Right ventricle myocardium superior (tissue), 1 donor: ENCODE data around the gene TENM4. TPM values are rescaled to one million over a fixed set of nuclear protein-coding genes. Genes with fewer than 3 reads are reported as not detected.

Experiments
- ATAC-seq: fragments of 200-7000 bp; cut with Tn5 transposase; one replicate; pipeline ENCODE4 v1.9.1; 2020; ENCODE audit warnings: mild to moderate bottlenecking; ENCODE audit not compliant: poor library complexity
- DNase-seq: peaks from one replicate; pipeline ENCODE4 v3.0.0-alpha.2; 2020
- intact Hi-C: fragments of 100-400 bp; cut with DNase I; formaldehyde crosslinking; loops from one replicate; pipeline ENCODE4 v1.11.2; 2022
- total RNA-seq: library from RNA; stranded (reverse); fragmentation: NEBNext Ultra II Directional; extraction: Animal tissue kit (Norgen Biotek cat#: 25700); gene quantifications from one replicate; pipeline ENCODE4 v1.2.1, GENCODE V29; 2021
- donor health status: DM: no; HTN: yes; CAD: no; lungs with severe emphysema.

TENM4 gene
- total RNA-seq, 1 donor from 2014 or later: 0.81 TPM

DNA sequence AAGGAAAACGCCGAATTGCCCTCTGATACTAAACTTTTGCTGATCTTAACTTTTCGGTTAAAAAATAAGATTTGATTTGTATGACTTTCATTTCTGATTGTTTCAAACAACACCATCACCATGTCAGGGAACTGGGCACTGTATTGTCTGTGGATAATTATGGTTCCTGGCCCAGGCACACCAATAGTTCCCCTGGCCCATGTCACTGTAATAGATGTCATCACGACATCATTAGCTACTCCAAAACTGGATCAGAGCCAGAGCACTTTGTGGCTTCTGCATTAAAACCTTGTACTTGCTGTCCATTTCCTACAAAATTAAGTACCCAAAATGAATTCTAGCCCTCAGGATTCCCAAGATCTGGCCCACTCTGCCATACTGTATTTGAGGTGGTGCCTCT, 746.7 kb downstream of the TENM4 start:
- ATAC-seq (no peak), DNase-seq (no peak)
- intact Hi-C loops: no loop called here

DNA sequence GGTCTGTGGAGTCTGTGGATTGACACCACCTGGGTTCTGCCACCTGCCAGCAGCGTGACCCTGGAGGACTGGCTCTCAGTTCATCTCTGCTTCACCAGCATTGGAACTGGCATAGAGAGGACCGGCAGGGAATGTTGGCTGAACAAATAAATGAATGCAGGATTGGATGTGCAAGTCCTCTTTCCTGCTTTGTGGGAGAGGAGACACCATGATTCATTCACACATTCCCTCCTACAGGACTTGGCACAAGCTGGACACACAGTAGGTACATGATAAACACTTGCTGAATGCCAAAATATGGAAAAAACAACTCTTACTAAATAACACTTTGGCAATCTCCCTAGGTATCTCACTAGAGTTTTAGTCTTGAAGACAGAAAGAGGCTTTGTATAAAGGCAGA, 749.6 kb downstream of the TENM4 start:
- intact Hi-C loops: no loop called here
- ATAC-seq (no peak), DNase-seq (no peak)

DNA sequence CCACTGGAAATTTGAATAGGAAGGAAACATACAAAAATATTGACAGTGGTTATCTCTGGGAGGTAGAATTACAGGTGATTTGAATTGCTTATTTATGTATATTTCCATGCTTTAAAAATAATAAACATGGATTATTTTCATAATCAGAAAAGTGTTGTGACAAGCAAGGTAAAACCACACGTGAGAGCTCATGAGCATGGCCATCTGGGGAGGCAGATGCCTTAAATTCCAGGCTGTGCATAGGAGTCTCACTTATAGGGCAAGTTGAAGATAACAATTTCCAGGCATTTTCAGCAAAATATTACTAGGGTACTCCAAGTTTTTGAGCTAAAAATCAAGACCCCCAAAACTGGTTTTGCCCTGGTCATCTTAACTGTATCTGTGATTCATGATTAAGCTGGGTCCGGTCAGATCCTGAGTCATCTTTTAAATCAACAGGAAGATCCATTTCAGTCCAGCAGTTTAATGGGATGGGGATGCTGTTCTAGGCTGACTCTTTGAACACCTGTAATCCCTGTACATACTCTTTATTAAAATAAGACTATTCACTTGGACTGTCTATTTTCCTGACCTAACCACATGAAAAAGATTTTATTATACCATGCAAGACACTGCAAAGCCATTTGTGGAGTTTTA, 750.4 kb downstream of the TENM4 start:
- ATAC-seq (no peak), DNase-seq (no peak)
- intact Hi-C loops: no loop called here

DNA sequence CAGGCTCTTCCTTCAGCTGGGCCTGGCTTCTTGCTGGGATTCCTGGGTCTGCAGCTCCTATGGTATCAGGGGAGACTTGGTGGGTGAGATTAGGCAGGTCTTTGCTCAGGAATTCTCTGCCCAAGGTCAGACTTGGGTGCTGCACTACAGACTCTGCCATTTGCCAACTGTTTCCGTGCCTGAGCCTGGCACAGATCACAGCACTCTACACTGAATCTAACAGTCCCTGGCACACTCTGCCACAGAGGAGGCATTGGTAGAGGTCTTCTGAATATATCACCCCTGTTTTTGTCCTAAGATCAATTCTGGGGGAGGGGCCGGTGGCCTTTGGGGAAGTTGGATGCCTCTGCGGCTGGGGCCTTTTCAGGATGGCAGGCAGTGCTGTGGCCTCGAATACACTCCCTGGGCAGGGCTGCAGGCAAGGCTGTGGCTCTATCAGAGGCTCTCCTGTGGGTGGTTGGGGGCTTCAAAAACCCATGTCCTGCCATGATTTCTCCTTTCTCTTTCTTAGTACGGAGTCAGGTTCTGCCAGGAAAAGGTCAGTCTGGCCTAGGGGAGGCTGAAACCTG, 751.2 kb downstream of the TENM4 start:
- intact Hi-C loops: no loop called here
- peak; percentile 41 for DNase-seq
- peak; percentile 91 for ATAC-seq

DNA sequence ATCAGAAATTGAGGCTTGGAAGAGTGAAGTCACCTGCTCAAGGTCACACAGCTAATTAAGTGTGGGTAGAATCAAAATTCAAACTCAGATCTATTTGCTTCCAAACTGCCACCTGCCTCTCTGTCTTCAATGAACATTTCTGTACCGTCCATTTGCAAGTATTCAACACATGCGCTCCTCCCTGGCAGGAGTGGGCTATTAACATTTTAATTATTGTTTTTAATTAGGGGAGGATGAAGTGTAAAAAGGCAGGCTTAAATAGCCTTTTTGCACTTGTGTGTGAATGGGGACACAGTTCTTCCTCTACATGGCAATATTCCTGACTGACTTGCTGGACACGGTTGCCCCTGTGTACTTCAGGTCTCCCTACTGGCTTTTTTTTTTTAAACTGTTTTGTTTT, 751.7 kb downstream of the TENM4 start:
- ATAC-seq (no peak), DNase-seq (no peak)
- intact Hi-C loops: no loop called here

DNA sequence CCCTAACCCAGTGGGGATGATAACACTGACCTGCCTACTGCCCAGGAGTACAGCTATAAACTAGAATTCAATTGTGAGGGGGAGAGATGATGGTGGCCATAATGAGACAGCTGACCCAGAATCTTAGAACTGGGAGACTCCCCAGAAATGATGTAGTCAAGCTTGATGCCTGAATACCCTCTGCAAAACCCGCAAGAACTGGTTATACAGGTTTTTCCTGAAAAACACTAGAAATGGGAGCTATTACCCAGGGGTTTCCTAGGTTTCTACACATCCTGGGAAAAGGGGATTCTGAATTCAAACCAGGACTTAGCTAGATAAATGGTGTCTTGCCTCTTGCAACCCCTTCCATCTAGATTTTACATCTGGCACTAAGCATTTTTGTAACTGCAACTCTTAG, 752.4 kb downstream of the TENM4 start:
- no peak for ATAC-seq
- no peak for DNase-seq
- intact Hi-C loops: no loop called here

DNA sequence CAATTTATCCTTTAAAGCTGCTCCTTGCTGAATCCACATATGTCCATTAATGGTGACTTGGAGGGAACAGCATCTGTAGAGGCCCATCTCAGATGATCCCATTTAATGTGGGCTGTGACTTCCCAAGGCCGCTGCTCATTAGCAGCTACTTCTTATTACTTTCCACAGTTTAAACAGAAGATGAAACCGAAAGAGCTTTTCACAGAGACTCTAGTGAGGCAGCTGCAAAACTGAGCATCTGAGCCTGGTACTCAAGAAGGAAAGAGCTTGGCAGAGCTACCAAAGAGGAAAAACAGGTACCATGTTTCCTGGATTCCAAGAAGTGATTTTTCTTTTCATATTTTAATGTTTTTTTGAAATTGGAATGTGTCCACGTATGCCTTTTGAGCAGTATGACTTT, 755.7 kb downstream of the TENM4 start:
- DNase-seq: no peak
- intact Hi-C loops: no loop called here
- no peak for ATAC-seq

DNA sequence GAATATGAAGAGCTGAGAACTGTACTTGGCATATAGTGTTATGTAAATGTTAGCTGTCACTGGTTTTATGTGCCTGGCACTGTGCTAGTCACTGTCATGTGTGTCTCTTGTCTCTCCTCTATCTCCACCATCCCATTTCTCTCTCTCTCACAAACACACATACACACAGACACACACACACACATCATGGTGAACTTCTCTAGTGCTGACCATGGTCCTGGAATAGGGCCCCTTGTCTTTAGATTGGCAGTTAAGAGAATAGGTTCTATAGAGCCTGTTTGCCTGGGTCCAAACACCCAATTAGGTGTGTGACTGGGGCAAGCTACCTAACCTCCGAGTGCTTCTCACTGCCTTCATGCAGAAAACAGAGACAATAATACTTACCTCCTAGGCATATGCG, 756.5 kb downstream of the TENM4 start:
- intact Hi-C loops: no loop called here
- DNase-seq: no peak
- no peak for ATAC-seq

DNA sequence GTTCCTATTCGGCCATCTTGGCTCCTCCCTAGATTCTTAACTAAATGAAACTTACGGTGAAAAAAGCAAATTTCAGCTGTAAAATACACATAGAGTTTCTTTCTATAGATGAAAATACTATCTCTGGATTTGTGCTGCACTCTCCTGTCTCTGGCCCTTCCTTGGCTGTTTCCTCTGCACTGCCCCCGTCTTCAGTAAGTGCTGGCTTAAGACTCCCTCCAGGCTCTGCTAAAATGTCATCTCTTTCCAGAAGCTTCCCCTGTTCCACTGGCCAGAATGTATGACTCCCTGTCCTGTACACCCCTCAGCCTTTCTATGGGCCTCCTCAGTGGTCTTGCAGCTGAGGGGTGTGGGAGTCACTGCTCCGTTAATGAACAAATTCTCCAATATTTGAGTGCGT, 757.1 kb downstream of the TENM4 start:
- intact Hi-C loops: no loop called here
- no peak for DNase-seq

DNA sequence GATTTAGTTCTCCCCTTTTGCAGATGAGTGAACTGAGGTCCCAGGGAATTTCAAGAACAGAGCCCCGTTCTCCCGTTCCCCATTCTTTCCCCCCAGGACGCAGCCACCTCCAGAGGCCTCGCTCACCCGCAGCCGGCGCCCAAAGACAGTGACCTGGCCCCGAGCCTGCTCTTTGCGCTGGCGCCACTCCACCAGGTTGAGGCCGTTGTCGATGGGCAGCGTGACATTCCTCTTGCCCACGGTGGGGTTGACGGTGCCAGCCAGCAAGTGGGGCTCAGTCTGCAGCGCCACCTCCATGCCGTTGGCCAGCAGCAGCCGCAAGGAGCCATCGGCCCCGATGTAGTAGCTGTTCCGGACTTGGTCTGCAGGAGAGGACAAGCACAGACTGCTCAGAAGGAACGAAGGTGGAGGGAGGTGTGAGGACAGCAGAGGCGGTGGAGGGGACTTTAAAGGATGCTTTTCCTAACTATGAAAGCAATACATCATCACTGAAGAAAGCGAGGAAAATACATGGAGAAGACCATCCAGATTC, 764.7 kb downstream of the TENM4 start:
- intact Hi-C loops: no loop called here
- ATAC-seq (no peak), DNase-seq (no peak)

More for the DNA sequence above, 757.1 kb downstream of the TENM4 start:
- ATAC-seq: no peak

DNA sequence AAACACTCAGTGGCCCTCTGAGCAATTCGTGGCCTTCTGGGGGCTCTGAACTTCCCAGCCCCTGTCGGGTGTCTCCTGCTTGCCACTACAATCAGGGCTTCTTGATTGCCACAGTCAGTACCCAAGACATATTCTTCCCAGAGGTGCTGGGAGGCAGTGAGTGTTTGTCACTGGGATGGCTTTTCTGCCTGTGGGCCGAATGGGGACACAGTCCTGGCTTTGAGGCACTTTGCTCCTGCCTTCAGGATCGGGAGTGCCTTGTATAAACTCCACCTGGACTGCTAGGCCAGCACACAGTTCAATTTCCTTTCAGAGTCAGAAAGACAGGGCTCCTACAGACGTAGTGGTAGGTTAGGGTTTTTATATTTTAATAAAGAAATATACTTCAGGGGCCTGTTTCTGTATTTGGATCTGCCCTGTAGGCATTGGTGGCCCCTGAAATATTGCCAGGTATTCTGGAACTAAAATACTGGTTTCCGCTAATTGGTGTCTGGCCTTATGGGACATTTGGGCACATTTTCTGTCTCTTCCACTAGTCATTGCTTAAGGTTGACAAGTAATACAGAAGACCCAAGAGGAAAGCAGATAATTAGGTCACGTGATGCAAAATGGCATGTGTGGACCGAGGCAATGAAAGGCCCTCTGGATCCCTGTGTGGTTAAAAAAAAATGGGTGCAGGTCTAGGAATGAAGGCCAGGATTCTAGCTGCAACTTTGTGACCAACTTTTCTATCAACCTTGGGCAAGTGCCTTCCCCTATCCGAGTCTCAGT, 767.8 kb downstream of the TENM4 start:
- intact Hi-C loops: no loop called here

DNA sequence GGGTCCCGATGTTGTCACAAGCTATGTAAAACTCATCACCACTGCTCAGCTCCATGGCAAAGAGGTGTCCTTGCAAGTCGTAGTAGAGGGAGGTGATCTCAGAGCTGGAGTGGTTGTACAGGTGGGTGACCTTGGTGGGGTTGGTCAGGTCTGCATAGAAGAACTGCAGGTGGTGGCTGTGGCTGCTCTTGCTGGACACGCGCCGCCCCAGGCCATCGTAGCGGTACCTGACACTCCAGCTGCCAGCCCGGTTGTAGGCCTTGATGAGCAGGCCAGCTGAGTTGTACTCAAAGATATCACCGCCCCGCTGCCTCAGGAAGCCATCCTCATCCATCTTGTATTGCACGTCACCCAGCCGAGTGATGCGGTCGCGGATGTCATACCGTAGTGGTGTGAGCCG, 771.6 kb downstream of the TENM4 start:
- ATAC-seq (no peak), DNase-seq (no peak)
- intact Hi-C loops: no loop called here

More for the DNA sequence above, 767.8 kb downstream of the TENM4 start:
- ATAC-seq: no peak
- DNase-seq: no peak

DNA sequence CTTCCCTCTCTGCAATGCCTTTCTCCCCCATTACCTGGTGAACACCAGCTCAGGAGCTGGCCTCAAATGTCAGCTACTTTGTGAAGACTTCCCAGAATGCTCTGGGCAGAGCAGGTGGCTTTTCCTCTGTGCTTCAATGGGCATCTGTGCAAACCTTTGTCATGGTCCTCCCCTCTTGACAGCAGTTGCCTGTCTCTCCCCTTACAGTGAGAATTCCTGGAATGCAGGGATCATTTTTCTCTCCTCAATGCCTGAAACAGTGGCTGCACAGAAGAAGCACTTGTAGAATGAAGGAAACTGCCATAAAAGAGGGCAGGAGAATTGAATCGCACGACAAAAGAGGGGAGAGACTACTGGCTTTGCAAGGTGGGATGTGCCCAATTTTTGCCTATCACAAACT, 773.4 kb downstream of the TENM4 start:
- intact Hi-C loops: no loop called here
- ATAC-seq (no peak), DNase-seq (no peak)

DNA sequence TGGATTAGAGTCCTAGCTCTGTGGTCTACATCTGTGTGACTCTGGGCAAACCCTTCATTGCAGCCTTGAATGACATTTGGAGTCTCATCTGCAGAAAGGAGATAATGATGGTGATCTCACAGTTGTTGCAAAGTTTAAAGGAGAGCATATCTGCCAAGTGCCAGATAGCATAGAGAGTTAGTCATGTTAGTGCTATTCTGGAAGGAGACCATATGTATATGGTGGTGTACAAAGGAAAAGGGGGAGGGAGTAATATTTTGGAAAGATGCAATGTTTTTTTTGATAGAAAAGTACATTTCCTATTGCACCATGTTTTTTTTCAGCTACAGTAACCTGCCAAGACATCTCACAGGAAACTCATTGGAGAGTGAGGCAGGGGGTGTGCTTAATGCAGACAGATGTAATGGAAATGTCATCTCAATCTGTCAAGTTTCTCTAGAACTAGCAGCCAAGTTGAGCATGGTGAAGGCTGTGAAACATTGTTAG, 774.1 kb downstream of the TENM4 start:
- ATAC-seq: no peak
- DNase-seq: no peak
- intact Hi-C loops: no loop called here

DNA sequence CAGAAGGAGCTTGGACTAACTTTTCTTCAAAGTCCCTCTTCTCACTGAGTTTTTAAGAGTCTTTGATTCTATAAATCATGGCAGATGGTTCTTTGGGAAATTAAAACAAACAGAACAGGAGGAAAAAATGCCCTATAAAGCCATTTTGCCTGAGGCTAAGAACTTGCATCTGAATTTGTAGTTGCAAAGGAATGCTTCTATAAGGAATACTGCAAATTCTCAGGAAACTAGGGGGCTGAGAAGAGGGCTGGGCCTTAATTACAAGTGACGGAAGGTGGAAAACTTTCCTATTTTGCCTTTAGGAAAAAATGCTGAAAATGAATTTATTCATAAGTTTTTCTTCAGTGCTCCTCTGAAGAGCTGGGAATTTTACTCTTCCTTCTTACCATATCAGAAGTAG, 776.2 kb downstream of the TENM4 start:
- intact Hi-C loops: no loop called here
- no peak for DNase-seq
- ATAC-seq: no peak

DNA sequence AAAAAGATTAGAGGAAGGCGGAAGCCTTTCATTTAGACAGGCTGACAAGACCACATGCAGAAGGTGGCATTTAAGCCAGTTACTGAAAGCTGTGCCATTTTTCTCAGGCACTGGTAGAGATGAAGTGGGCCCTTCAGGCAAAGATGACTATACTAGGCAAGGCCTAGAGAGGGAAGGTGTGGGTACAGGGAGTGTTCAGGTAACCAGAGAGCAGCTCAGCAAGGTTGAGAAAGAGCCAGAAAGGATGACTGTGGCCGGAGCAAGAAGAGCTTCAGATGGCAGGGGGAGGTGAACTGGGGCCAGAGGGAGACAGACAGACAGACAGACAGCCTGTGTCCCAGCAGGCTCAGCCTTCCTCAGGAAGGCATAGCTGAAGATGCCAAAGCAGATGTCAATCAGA, 778.0 kb downstream of the TENM4 start:
- no peak for DNase-seq
- intact Hi-C loops: no loop called here
- ATAC-seq: no peak

DNA sequence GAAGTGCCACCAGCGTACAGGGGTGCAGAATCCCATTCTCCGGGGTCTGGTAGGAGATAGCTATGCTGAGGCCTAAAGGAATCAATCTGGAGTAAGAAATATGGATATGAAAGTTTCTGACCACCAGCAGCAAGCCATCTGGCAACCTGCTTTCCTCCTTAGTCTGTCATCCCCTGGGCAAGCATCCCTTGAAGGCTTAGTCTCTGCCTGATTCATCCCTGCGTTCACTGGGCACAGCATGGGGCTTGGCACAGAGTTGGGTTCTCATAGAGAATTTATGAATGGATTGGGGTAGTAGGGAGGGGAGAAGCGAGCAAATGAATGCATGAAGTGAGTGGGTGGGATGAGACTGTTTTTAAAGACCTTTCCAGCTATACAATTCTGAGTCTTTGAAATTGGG, 780.4 kb downstream of the TENM4 start:
- no peak for DNase-seq
- intact Hi-C loops: no loop called here
- ATAC-seq: no peak

DNA sequence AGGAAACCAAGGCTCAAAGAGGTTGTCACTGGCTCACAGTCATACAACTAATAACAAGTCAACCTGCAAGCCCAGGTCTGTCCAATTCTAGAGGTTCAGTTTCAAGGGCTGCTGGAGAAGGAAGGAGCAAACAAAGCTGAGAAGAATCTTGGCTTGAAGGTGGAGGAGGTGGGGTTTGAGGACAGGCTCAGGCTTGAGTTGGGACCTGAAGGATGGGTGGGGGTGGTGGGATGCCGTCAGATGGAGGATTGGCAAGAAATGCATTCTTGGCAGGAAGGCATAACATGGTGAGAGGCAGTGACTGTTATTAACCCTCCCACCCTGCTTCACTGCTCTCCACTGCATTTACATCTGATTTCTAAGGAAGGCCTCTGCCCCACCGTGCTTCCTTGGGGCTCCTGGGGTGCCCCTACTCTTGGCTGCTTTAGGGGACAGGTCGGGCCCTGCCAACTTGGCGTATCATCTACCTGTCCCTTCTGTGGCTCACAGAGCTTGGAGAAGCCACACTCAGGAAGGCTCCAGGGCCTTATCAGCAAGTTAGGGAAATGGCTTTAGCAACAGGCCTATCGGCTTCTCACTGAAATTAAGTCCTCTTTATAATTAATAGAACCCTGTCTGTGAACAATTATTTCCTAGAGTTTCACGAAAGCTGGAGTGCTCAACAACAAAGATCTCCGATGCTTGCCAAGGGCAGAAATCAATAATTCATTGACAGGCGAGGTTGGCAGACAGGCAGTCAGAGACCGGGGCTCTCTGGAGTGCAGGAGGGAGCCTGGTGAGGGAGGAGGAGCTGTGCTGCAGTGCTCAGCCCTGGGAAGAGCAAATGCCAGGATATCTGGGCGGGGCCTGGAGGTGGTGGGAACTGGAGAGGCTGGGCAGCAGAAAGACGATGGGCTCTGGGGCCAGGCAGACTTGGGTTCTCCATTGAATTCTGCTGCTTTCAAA, 781.2 kb downstream of the TENM4 start:
- ATAC-seq (no peak), DNase-seq (no peak)
- intact Hi-C loops: no loop called here
